Measurements from ENCODE around the gene FOCAD. TPM values are rescaled to one million over a fixed set of nuclear protein-coding genes. Genes with fewer than 3 reads are reported as not detected.
"Not testable (repeated sequence)": the region's sequence is repeated elsewhere in the genome, so short reads cannot be mapped to it uniquely, and the experiment has no call there.

FOCAD gene
- total RNA-seq, 1 donor from 2014 or later: 233 TPM

DNA sequence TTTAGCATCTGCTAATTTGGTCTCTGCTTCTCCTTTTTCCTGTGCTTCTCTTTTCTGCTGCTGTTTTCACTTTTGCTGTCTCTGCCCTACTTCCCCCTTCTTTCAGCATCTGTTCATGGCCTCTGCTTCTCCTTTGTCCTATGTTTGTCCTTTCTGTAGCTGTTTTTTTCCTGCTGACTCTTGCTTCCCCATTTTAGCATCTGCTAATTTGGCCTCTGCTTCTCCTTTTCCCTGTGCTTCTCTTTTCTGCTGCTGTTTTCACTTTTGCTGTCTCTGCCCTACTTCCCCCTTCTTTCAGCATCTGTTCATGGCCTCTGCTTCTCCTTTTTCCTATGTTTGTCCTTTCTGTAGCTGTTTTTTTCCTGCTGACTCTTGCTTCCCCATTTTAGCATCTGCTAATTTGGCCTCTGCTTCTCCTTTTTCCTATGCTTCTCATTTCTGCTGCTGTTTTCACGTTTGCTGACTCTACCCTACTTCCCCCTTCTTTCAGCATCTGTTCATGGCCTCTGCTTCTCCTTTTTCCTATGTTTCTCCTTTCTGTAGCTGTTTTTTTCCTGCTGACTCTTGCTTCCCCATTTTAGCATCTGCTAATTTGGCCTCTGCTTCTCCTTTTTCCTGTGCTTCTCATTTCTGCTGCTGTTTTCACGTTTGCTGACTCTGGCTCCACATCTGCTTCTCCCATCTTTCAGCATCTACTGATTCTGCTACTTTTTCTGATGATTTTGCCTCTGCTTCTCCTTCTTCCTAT, 290.3 kb downstream of the FOCAD start:
- DNase-seq: not testable (repeated sequence)

DNA sequence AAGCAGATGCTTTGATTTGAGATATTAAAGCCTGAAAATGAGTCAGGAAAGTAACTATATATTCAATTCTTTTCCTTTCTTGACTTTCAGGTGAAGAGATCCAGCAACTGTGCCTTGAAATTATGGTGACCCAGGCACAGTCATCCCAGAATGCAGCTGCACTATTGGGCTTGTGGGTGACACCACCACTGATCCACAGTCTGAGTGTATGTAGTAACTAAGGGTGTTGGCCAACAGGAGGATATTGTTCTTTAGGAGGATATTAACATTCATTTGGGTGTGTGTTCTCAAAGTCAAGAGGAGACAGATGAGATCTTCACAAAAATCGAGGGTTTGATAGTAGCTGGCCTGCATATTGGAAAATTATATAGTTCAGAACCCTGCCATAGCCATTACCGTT, 294.2 kb downstream of the FOCAD start:
- no peak for DNase-seq

GRCh38 chr9:20980832-20981455, 296.9 kb downstream of the FOCAD start:
- DNase-seq: peak; percentile 6

DNA sequence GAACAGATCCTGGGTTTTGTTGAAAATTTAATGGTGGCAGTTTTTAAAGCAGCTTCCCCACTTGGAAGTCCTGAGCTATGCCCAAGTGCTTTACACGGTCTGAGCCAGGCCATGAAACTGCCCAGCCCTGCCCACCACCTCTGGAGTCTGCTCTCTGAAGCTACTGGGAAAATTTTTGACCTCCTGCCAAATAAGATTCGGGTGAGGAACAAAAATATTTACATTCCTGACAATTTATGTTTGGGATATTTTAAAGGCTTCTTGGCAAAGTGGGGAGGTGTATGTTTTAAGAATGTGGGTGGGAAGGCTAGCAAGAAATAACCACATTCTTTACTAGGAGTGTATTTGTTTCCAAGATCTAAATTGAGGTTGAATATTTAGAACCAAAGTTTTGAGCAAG, 297.4 kb downstream of the FOCAD start:
- DNase-seq: no peak

DNA sequence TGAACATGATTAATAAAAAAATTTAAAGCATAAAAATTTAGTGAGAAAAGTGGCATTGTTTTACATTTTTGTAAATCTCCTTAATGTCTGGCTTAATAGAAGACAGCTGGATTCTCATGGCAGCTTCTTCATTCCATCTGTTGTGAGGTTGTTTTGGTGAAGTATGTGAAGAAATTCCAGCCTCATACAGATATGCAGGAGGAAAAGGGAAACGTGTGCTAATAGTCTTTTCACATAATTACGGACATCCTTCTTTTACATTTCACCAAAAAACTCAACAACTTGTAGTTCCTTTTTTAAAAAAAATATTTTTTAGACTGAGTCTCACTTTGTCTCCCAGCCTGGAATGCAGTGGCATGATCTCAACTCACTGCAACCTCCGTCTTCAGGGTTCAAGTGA, 300.4 kb downstream of the FOCAD start:
- DNase-seq: no peak

GRCh38 chr9:20985851-20986600, 302.0 kb downstream of the FOCAD start:
- DNase-seq: no peak

DNA sequence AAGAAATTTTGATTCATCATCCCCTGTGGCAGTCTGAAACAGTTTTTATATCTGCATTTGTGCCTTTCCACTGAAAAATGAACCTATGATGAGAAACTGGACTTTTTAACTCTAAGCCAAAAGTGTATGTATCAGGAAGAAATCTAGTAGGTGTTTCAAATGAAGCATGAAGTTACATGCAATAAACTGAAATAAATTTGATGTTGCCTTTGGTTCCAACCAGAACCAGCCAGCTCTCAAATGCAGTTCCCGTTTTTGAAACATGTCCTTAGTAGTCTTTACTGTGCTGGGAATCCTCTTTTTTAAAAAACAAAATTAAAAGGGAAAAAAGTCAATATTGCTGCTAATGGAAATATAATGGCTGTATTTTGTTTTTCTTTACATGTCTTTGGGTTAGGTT, 303.5 kb downstream of the FOCAD start:
- no peak for DNase-seq

DNA sequence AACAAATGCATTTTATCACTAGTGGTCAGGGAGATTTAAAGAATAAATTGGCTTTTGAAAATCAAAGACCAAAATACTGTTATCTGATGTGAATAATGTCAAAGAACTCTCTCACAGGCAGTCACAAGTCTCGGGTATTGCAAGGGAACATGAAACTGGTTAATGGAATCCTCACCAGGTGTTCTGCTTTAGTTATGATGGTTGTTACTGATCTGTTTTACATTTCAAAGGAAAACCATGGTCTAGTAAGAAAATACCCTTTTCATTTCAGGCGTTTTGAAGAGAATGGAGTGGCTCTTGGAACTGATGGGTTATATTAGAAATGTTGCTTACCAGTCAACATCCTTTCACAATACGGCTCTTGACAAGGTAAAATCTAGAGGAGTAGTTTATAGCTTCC, 304.0 kb downstream of the FOCAD start:
- DNase-seq: no peak

- DNase-seq: no peak
Measured at GRCh38 chr9:20988671-20989315, 304.7 kb downstream of the FOCAD start.

- DNase-seq: peak; percentile 35
Measured at GRCh38 chr9:20989923-20990341, 305.9 kb downstream of the FOCAD start.

DNA sequence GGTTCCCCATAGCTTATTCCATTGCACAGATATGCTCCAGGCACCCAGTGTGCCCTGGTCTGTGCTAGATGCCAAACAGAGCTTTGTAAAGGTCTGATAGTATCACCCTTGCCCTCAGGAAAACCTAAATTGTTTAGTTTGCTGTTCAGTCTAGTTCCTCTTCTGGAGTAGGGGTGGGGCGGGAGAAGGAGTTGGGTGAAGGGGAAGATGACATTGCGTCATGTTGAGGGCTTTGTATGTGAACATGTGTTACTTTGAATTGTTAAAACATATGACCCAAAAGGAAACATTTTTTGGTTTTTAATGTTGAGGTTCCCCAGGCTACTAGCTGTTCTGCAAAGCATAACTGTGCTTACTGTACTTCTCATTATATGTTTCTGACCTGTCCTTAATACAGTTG, 306.8 kb downstream of the FOCAD start:
- no peak for DNase-seq

GRCh38 chr9:20994486-20994885, 310.4 kb downstream of the FOCAD start:
- no peak for DNase-seq

DNA sequence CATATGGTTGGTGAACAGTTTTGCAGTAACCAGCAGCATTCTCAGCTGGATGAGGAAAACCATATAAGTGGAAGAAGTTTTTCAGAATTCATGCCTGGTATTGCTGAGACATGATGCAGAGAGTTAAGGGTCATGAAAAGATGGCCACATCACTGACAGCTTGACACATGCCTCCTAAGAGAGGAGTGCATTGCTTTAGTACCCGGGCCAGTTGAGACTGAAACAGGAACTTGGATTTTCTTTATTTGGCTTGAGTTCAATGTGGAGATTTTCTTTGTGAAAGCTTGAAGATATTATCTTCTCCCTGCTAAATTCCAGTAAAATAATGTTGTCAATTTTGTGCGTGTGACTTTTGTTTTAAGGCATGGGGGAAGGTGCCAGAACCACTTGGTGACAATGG, 311.6 kb downstream of the FOCAD start:
- no peak for DNase-seq

DNA sequence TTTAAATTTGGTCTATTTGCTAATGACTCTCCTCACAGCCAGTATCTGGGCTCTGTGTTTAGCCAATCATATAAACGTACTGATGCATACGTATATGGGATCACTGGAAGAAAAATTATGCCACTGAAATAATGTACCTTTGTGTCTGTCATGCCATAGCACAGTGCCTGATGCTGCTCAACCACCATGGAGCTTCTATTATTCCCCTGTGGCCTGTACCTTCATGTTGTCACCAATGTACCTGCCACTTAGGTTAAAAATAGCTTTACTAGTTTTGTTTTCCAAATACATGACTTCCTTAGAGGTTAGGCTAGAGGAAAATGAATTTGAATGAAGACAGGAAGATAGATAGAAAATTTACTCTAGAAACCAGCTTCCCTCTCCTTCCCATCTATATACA, 312.8 kb downstream of the FOCAD start:
- DNase-seq: no peak

- DNase-seq: no peak
Measured at GRCh38 chr9:20997503-20998076, 313.5 kb downstream of the FOCAD start.

- no peak for DNase-seq
Measured at GRCh38 chr9:21001581-21001980, 317.5 kb downstream of the FOCAD start.

DNA sequence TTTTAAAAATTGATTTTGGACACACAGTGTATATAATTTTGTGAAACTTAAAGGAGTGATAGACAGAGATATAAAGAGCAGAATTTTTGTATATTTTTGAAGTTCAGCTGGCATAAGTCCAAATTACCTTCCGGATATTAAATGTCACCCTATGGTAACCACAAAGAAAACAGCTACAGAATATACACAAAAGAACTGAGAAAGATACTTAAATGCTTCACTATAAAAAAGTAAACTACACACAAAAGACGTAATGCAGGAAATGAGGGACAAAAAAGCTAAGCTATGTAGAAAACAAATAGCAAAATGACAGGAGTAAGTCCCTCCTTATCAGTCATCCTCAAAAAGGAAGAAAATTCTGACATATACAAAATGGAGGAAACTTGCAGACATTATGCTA, 318.0 kb downstream of the FOCAD start:
- DNase-seq: no peak

- DNase-seq: no peak
Measured at GRCh38 chr9:21015129-21015815, 331.2 kb downstream of the FOCAD start.

DNA sequence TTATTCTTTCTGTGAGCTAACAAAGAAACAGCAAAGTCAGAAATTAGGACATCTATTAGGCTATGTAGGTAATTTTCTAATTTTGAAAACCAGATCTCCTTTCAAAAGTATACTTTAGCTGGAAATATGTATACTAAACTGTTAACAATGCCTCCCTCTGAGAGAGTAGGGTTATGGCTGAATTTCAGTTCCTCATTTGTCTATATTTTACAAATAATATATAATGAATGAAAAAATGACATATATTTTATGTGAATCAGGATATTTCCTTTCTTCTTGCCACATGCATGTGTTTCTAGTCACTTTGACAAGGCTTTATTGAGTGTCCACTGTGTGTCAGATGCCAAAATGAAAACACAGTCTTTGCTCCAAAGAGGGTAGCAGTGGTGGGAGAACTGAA, 331.9 kb downstream of the FOCAD start:
- no peak for DNase-seq

GRCh38 chr9:21016701-21017491, 332.8 kb downstream of the FOCAD start:
- DNase-seq: no peak

- no peak for DNase-seq
Measured at GRCh38 chr9:21018177-21018576, 334.1 kb downstream of the FOCAD start.
